Stimulated activated CD8-positive, alpha-beta memory T cell treated with anti-CD3 and anti-CD28 coated beads, Interleukin-12 subunit alpha, Interleukin-12 subunit beta, amount 100 ng/mL, for 1 hour (primary cell): Measurements from ENCODE around the gene GPT2.

Source experiments
- DNase-seq: peaks from one replicate; pipeline ENCODE4 v3.0.0-alpha.2; 2020; ENCODE audit warnings: low read depth

GPT2 gene, protein sequence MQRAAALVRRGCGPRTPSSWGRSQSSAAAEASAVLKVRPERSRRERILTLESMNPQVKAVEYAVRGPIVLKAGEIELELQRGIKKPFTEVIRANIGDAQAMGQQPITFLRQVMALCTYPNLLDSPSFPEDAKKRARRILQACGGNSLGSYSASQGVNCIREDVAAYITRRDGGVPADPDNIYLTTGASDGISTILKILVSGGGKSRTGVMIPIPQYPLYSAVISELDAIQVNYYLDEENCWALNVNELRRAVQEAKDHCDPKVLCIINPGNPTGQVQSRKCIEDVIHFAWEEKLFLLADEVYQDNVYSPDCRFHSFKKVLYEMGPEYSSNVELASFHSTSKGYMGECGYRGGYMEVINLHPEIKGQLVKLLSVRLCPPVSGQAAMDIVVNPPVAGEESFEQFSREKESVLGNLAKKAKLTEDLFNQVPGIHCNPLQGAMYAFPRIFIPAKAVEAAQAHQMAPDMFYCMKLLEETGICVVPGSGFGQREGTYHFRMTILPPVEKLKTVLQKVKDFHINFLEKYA

DNA sequence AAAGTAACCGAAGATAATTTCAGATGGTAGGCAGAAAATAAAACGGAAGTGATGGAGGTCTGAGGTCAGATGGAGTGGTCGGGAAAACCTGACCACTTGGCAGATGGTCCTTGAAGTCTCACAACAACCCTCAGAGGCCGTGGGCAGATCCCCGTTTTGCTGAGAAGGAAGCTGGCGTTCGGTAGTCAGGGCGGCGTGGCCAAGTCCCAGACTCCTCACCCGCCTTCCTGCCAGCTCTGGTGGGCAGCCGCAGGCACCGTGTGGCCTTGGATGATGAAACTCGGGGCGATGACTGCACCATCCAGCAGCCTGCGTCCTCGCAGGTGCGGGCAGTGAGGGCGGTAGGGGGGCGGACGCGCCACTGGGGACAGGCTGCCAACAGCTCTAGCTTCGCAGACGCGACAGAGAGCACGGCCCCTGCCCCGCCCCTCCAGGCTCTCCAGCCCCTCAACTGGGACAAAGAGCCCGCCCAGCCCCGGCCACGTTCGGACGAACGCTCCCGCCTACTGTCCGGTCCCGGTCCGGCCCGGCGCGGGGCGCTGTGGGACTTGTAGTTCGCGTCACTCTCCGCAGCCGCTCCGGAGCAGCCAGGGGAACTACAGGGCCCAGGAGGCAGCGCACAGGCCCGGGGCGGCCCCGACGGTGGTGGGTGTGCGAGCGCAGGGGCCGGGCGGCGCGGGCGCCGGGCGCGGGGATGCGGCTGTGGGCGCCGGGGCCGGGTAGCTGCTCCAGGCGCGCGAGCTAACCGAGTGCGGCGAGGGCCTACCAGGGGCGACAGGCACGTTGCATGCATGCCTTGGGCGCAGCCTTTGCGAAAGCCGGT, at the start of gene GPT2:
TSS of gene GPT2 (plus strand) at position 673 of the 823 bp plus-strand sequence. CDS start 354 bp downstream, outside the sequence.
- peak; percentile 28 for DNase-seq

DNA sequence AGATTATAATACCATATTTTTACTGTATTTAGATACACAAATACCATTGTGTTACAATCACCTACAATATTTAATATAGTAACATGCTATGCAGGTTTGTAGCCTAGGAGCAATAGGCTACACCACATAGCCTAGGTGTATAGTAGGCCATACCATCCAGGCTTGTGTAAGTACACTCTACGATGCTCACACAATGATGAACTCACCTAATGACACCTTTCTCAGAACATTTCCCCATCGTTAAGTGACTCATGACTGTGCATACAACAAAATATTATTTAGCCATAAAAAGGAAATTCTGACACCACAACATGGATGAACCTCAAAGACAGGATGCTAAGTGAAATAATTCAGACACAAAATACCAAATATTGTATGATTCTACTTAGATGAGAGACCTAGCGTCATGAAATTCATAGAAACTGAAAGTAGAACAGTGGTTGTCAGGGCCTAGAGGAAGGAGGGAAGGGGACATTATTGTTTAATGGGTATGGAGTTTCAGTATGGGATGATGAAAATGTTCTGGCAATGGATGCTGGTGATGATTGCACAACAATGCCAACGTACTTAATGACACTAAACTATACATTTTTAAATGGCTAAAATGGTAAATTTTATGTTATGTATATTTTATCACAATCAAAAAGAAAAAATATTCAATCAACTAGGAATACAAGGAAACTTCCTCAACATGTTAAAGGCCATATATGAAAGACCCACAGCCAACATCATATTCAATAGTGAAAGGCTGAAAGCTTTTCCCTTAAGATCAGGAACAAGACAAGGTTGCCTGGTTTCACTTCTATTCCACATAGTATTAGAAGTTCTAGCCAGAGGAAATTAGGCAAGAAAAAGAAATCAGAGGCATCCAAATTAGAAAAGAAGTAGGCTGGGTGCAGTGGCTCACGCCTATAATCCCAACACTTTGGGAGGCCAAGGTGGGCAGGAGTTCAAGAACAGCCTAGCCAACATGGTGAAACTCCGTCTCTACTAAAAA, 47.3 kb upstream of the GPT2 start:
- DNase-seq, result no peak

DNA sequence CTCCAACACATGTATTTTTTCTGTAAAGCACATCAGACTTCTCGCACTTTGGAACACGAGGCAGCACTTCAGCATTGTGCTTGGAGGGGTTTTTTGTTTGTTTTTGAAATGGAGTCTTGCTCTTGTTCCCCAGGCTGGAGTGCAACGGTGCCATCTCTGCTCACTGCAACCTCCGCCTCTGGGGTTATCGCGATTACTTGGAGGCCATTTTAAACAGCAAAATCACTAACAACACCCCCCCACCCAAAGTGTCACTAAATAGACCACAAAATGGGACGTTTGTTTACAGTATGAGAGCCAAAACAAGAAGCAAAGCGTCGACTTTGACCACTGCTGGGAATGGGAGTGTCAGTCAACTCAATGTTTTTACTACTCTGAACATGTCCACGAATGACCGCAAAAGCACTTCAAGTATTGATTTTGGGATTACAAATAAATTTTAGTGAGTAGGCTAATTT, 44.1 kb upstream of the GPT2 start:
- DNase-seq, result no peak

DNA sequence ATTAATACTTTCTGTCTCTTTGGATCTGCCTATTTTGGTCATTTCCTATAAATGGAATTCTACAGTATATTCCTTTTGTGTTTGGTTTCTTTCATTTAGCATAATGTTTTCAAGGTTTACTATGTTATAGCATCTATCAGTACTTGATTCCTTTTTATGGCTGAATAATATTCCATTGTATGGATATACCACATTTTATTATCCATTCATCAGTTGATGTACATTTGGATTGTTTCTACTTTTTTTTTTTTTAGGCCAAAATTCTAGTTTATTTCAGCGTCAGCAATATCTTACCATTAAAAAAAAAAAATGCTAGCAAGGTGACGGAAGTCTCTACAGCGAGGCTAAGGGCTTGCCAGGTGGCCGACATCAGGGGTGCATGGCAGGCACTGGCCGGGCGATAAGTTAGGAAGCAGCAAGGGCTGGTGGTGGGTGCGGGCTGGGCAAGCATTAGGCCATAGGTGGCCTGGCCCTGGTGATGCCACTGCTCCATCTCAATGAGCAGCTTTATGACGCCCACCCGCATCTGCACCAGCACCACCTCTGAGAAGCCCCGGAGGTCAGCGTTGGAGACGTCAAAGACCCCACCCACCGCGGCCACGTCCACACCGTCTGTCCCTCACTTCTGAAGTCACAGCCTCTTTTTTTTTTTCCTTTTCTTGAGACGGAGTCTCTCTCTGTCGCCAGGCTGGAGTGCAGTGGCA, 41.8 kb upstream of the GPT2 start:
- DNase-seq, result no peak

DNA sequence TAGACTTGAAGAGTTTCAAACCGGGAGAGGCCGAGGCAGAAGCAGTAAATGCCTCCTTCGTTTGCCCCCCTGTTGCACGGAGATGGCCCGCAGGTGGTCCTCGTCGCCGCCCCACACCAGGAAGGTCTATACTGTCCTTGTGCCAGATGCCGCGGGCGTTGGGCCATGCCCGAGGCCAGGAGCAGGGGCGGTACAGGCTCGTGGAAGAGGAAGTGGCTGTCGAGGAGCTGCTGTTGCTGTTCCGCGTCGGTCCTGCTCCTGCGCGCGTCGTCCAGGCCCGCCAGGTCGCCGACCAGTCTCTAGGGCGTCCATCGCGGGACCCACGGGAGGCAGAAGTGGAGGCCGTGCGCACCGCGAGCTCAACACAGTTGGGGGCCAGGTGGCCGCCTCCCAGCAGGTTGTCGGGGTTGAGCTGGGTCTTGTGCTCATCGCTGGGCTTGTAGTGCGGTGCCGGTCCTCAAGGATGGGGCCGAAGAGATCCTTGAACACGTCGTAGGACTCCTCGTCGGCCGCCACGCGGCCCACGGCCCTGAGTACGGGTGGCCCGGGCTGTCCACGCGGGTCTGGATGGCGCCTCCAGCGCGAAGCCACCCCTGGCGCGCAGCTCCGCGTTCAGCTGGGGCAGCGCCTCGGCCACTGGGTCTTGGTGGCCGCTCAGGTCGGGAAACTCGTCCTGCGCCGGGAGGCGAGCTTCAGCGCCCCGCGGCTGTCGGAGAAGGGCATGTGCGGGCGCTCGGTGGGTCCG, 40.1 kb upstream of the GPT2 start:
- DNase-seq, result no peak

DNA sequence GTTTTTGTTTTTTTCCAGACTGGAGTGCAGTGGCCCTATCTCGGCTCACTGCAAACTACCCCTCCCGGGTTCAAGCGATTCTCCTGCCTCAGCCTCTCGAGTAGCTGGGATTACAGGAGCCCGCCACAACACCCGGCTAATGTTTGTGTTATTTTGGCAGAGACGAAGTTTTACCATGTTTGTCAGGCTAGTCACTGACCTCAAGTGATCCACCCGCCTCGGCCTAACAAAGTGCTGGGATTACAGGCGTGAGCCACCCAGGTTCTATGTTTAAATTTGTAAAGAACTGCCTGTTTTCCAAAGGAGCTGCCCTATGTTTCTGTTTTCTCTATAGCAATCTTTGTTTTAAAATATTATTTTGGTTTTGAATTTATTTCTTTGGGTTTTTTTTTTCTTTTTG, 39.4 kb upstream of the GPT2 start:
- no peak for DNase-seq

DNA sequence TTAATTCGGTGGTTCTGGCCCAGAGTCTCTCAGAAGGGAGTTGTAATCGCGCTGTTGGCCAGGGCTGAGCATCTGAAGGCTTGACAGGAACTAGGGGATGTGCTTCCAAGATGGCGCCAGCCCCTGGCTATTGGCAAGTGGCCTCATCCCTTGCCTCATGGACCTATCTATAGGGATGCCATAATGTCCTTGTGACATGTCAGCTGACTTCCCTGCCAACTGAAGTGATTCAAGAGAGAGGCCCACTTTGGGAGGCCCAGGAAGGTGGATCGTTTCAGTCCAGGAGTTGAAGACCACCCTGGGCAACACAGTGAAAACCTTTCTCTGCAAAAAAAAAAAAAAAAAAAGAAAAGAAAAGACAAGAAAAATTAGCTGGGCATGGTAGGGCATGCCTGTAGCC, 38.2 kb upstream of the GPT2 start:
- DNase-seq, result no peak

DNA sequence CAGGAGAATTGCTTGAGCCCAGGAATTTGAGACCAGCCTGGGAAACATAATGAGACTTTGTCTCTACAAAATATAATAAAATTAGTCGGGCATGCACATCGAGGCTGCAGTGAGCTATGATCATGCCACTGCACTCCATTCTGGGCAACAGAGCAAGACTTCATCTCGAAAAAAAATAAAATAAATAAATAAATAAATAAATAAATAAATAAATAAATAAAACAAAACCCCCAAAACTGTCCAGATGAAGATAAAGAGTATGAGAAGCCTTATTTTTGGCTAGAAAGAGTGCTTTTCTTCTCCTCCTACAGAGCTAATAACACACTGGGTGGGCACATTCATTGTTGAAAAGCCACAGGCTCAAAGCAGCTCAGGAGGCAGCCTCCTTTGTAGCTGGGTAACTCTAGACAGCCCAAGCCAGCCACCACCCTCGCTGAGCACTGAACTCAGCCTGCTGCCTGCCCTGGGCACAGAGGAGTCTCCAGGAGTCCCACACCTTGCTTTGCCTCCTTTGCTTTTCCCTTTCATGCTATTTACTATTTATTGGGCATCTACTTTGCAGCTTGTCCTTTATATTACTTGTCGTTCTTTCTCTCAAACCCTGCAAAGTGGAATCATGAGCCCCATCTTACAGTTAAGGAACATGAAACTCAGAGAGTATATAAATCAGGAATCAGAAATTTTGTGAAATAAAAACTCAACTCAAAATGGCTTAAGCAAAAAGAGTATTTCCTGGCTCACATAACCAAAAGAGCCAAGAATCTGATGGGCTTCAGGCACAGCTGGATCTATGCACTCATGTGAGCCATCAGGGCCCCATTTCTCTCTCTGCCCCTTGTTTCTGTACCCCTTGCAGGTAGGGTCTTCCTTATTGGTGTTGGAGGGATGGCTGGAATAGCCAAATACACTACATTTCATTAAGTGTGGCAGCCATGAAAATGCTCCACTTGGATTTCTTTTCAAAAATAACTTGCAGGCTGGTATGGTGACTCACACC, 35.1 kb upstream of the GPT2 start:
- no peak for DNase-seq

DNA sequence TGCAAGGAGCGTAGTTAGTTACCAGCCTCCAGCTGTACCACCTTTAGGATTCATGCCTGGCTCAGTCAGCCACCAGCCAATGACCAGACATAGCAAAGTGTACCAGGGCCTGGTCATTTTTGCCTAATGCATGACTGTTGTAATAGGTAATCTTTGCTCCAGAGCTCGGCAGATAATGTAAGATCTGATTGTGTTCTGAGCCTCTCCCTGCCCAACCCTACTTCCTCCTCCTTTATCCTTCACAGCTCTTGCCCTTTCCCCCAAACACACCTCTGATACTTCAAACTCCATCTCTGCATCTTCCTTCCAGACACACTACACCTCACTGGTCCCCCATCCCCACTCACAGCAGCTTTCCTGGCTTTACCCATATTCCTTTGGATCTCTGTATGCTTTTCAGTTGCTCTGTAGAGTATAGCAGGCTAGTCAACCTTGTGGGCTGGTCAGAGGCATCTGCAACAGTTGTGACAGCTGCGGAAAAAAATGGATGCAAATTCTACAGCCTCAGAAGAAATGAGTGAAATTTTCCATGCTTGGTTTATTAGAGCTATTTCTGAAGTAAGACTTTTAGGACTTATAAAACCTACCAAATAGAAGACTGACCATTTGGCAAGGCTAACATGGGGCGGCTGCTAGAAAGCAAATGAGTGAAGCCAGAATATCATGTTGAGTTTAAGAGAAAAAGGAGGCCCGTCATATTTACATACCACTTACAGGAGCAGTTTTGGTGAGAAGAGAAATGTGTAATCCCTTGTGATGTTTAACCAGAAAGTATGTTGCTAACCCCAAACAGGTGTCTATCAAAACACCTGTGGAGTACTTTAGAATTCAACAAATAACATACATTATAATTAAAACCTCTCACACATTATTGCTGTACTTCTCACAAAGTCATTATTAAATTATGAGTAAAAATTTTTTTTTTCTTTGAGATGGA, 33.3 kb upstream of the GPT2 start:
- DNase-seq, result no peak

DNA sequence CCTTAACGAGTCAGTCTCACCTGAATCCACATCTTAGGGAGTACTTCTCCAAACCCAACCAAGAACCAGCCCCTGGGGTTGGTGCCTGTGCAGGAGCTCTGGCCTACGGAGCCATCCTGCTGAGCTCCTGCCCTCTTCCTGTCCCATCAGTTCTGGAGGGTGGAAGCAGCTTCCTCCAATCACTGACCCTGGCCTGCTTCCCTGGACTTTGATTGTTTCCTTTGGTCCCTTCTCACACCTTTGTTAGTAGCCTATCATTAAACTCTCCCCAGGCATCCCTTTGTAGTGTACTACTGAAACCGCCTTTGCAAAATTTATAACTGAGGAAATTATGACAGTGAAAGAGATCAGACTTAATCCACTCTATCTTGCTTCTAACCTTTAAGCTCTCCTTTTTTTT, 32.0 kb upstream of the GPT2 start:
- DNase-seq, result no peak

DNA sequence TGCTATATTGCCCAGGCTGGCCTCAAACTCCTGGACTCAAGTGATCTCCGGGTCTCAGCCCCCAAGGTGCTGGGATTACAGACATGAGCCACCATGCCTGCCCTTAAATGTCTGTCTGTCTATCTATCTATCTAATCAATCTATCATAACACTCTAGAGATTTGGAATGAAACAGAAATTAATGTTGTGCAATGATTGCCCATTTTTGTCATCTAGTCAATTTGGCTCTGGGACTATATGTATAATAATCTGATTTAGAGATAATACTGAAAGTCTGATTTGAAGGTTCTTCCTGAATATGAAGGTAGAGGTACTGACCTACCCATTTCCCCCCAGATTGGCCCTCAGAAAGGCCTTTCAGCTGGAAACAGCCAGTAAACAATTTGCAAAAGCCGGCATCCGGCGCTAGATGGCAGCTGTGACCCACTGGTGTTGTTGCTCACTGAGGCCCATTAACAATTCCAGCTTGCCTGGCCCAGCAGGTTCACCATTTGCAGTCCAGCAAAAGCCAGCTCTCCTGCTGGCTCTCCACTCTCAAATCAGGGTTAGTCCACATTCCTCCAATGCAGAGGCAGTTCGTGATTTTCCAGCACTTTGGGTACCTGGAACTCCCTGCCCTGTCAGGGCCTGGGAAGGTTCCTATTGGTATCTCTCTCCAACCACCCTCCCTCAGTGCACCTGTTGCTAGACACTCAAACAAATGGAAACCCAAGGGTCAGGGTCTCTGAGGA, 30.3 kb upstream of the GPT2 start:
- peak; percentile 29 for DNase-seq

DNA sequence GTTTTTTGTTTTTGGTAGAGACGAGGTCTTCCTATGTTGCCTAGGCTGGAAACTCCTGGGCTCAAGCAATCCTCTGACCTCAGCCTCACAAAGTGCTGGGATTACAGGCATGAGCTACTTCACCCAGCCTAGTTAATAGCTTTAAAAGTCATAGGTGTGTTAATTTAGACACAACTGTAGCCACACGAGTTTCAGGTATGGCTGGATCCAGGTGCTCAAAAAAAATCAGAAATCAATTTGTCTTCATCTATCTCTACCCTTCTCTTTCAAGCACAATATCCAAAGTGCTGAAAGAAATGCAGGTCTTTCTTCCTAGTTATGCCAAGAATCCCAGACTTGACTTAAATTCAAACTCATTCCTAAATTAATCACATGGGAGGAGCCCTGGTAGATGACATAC, 29.3 kb upstream of the GPT2 start:
- no peak for DNase-seq

DNA sequence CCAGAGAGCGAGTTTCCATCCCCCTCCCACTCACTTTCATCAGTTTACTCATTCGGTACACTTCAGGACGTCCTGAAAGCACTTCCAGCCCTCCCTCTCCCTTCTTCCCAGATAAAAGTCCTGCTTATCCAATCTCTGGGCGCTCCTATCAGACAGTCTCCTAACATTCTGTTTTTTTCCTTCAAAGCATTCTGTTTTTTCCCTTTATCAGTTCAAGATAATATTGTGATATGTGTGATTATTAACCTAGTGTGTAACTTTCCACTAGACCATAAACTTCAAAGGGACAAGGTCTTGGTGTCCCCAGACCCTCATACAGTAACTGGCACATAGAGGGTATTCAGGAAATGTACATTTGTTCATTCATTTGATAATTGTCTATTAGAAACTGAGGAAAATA, 28.8 kb upstream of the GPT2 start:
- no peak for DNase-seq

DNA sequence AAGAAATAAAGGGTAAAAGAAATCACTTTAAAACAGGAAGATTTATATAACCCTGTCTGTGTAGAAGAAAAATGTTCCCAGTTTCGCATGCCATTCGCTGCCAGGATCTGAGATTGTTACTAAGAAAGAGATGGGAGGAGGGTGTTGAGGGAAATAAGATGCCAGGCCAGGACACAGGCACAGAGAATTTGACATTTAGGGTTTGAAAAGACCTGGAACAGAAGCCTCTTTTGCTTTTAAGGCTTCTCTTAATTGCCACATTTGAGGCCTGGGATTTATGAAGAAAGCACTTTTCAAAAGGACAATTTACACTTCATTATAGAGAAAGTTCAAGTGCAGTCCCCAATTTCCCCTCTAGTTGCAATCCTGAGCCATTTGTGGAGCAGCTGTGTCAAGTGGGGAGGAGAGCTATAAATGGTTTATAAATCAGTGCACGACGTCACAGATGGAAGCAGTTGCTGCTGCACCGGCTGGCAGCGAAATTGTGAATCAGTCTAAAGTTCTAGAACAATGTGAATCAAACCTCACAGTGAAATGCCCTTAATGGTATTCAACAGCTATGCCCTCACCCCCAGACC, 26.7 kb upstream of the GPT2 start:
- no peak for DNase-seq

DNA sequence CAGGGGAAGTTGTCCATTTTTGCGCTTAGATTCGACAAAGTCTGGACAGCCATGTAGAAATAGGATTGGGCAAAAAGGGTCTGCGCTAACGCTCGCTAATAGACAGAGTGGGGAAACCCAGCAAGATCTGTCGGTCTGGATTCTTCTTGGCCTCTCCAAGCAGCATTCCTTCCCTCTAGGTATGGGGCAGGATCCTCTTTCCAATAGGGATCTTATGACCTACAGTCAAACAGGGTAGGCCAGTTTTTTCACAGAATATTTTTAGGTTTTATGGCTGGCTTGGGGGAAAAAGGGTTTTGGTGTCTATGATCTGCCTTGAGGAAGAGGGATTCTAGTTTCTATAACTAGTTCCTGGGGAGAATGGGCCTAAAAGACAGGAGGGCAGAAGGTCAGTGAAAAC, 26.0 kb upstream of the GPT2 start:
- DNase-seq, result no peak

DNA sequence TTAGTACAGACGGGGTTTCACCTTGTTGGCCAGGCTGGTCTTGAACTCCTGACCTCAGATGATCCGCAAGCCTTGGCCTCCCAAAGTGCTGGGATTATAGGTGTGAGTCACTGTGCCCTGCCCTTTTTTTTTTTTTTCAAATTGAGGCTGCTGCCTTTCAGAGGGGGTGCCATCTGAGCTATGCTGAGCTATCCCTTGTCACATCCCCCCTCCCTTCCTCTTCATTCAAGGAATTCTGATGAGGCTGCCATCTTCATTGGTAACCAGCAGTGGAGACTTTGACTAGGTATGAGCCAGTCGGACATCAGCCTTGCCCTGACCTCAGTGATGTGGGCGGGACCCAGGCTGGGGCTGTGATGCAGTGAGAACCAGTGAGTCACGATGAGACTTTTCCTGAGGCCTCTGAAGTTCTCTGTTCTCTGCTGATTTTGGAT, 24.4 kb upstream of the GPT2 start:
- DNase-seq, result no peak
